Measurements from ENCODE around the gene CREG2.
A peak's percentile ranks its signal among the peaks of the same experiment; 100 is the strongest.

Gene CREG2

GRCh38 chr2:101410746-101411145 is 23.4 kb upstream of the CREG2 start:
- no peak overlapping the region for H3K4me3 ChIP-seq (ENCODE audit: low read depth, low read length)
- no peak for DNase-seq (ENCODE audit: low read depth)

DNA sequence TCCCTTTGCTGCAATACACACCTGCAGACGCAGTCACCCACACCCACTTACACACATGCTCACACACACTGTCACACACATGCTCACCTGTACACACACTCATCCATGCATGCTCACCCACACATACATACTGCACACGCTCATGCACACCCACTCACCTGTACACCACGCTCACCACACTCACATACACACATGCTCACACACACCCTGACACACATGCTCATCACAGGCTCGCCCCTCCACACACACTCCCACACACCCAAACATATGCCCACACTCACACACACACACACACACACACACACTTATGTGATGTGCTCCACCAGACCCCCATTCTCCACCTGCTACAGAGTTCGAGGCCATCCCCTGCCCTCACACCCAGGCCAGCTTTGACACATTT is 22.8 kb upstream of the CREG2 start:
- DNase-seq (ENCODE audit: low read depth), result no peak
- H3K4me3 ChIP-seq (ENCODE audit: low read depth, low read length), result no peak overlapping the region

DNA sequence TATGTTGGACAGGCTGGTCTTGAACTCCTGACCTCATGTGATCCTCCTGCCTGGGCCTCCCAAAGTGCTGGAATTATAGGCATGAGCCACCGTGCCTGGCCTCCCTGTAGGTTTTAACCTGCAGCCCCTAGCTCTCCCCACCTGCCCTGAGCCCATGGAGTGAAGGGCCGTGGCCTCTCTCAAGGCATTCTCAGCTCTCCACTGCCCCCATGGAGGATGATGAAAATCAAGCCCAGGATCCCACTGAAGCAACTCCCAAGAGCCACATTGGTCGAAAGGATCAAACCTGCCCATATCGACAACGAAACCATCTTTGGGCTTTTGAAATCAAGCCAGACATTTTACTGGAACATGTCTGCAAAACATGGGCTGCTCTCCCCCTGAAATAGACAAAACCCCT is 22.4 kb upstream of the CREG2 start:
- no peak for DNase-seq (ENCODE audit: low read depth)
- no peak overlapping the region for H3K4me3 ChIP-seq (ENCODE audit: low read depth, low read length)

GRCh38 chr2:101408925-101409324 is 21.6 kb upstream of the CREG2 start:
- no peak for DNase-seq (ENCODE audit: low read depth)
- no peak overlapping the region for H3K4me3 ChIP-seq (ENCODE audit: low read depth, low read length)

DNA sequence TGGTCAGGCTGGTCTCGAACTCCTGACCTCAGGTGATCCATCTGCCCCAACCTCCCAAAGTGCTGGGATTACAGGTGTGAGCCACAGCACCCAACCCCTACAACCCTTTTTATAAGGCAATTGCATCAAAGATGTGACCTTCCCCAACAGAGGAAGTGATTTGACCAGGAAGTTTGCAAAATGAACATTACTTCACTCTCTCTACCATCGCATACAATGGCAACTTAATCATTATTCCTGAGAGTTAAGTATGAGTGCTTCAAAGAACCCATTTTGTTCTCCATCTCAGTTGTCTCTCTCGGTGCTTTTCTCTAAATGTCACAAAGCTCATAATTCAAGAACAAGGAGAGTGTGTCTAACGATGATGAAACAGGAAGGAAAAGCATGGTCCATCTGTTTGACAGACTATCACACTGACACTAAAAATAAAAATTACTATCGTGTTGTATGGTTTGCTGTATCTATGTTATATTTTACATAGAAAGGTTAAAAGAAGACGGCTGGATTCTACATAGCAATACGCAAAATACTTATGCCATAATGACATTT is 18.1 kb upstream of the CREG2 start:
- H3K4me3 ChIP-seq (ENCODE audit: low read depth, low read length), result no peak overlapping the region
- no peak for DNase-seq (ENCODE audit: low read depth)

GRCh38 chr2:101403745-101404144 is 16.4 kb upstream of the CREG2 start:
- no peak for DNase-seq (ENCODE audit: low read depth)
- no peak overlapping the region for H3K4me3 ChIP-seq (ENCODE audit: low read depth, low read length)

DNA sequence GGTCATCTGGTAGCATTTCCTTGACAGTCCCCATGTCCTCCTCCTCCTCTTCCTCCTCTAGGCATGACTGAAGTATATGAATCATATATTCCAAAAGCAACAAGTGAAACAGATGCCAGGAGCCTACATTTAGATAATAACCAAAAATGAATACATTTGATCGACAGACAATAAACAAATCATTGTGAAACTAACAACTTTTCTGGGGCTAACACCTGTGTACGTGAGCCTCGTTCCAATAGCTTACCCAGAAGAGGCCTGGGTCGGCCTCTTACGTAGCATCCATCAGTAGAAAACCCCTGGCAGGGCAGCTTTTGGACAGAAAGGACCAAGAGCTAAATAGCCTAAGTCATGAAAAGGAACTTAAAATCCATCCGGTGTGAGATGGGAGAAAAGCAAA is 15.3 kb upstream of the CREG2 start:
- DNase-seq (ENCODE audit: low read depth), result no peak
- H3K4me3 ChIP-seq (ENCODE audit: low read depth, low read length), result no peak overlapping the region

DNA sequence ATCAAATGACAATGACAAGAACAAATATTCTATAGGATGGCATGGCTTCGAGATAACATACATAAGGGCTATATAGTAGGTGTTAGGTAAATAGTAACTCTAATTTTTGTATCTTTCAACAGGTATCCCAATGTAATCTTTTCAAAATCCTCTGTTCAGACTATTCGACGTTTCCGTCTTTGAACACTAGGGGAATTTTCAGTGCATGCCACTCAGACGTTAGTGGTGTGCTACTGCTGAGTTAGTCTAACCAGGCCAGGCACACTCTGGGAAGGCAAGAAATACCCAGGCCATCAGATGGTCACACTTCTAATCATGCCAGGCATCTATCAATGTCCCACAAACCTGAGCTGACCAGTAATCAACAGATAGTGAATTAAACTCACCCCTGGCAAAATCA is 14.6 kb upstream of the CREG2 start:
- H3K4me3 ChIP-seq (ENCODE audit: low read depth, low read length), result no peak overlapping the region
- DNase-seq (ENCODE audit: low read depth), result no peak

- no peak overlapping the region for H3K4me3 ChIP-seq (ENCODE audit: low read depth, low read length)
- no peak for DNase-seq (ENCODE audit: low read depth)
Observed at GRCh38 chr2:101401326-101401665, 14.0 kb upstream of the CREG2 start.

DNA sequence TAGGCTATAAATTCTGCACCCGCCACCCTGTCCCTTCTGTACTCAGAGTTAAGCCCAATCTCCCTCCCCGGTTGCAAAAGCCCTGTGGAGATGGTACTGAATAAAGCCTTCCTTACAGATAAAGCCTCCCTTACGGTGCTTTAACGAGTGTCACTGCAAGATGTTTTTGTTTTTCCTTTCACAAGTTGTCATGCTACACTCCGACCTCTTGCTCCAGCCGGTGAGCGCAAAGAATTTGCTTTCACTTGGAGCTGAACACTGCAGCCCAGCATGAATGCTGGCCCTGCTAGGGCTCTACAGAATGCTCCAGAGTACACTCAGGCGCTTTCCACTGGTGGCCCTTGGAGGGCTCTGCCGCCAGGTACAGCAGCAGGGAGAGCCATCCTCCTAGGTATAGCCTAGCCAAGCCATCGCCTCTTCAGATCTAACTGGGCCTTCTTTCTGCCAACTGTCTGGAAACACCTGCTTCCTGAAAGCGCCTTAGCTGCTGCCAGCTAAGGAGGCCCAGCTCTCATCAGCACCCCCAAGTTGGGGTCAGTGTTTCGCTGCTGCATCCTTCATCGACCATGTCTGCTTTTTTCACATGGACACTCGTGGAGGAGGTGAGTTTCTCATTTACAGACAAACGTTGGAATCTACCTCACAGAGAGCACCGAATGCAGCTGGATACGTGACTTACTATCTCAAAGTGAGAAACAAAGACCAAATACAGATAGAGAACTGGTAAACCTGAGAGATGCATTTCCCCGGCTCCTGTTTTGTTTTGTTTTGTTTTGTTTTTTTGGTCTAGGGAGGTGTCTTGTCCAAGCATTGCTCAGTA is 13.4 kb upstream of the CREG2 start:
- no peak overlapping the region for H3K4me3 ChIP-seq (ENCODE audit: low read depth, low read length)
- DNase-seq (ENCODE audit: low read depth), result no peak

DNA sequence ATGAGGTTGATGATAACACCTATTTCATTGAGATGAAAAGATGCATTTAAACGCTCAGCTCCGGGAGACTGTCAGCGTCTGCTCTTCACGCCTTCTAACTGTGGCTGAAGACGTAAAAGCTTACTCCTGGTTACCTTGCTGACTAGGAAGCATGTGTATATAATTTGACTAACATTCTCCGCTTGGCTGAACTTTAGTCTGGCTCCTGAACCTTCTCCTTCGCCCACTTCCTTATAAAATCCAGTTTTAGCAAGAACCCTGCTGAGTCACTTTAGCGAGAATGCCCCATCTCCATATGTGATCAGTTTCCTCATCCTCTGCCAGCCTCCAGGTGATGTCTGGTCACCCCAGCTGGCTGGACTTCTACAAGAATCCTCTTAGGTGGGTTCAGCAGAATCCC is 12.7 kb upstream of the CREG2 start:
- no peak overlapping the region for H3K4me3 ChIP-seq (ENCODE audit: low read depth, low read length)
- no peak for DNase-seq (ENCODE audit: low read depth)

- H3K4me3 ChIP-seq (ENCODE audit: low read depth, low read length), result no peak overlapping the region
- DNase-seq (ENCODE audit: low read depth), result no peak
Observed at GRCh38 chr2:101399021-101399799, 11.9 kb upstream of the CREG2 start.

DNA sequence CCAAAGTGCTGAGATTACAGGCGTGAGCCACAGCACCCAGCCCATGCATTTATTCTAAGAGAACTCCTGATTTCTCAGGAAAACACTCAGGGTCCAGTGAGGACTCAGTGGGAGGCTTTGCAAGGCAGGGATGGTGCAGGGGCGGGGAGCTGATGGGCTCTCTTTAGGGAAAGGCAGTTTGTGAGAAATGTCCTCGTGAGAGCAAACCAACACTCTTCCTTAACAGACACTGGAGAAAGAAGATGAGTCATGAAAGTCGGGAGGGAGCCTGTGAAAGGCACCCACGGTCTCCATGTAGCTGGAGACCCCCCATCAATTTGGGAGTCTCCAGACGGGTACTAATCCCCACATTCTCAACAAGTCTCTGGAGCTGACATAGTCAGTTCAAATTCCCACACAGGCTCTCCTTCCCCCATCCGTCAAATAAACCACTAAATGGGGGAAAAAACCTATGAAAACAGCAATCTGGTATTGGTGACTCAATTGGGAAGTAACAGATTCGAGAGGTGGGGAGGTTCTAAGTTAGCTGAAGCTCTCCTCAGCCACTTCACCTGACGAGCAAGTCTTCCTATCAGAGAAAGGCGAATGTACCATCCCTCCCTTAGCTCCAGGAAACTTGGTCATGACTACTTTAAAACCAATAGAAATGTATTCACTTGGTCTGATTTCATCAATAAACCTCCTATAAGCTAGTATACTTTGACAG is 11.0 kb upstream of the CREG2 start:
- no peak for DNase-seq (ENCODE audit: low read depth)
- no peak overlapping the region for H3K4me3 ChIP-seq (ENCODE audit: low read depth, low read length)

DNA sequence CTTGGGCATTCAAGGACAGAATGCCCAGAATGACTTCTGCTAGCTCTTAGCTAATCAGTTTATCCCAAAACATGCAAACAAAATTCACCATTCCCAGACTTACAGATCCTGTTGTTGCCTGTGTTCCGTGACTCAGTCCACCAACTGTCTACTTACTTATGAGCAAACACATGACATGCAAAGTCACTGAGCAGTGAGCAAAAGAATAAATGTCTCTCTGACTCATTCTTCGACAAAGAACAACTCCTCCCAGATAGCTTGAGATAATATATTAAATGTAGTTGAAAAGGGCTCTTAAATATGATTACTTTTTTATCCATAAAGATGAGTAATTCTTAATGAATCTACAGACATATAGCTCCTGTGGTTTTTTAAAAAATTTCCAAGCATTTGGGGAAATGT is 9.0 kb upstream of the CREG2 start:
- peak; percentile 80 for DNase-seq (ENCODE audit: low read depth)
- H3K4me3 ChIP-seq (ENCODE audit: low read depth, low read length), result no peak overlapping the region

DNA sequence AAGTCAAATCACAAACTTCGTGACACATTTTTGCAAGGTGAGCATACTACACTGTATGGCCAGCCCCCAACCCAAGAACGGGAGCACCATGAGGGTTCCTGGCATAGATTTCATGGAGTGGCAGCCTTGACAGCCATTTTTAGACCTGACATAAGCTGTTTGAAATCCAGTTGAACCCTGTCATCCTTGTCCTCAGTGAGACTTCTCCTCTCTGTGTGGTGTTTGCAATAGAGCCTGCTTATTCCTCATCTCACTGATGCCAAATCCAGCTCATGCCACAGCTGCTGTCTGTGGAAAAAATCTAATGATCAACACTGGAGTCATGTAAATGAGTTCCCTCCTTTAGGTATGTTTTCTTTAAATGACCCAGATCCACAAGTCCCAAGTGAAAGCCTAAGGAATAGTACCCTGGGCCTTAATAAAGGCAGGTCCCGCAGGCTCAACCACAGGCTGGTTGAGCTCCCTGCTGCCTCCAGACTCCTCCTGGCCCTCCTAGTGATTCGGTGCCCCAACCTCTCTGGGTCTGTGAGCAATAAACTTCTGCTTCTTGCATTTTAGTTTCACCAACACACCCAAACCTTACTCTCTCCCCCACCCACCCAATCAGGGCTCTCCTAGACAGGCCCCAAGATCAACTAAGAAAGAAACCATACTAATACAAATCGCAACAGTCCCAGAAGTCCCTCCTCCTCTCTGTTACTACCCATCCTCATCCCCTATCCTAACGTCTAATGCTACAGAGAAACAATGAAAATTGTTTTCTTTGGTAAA is 8.4 kb upstream of the CREG2 start:
- no peak overlapping the region for H3K4me3 ChIP-seq (ENCODE audit: low read depth, low read length)
- no peak for DNase-seq (ENCODE audit: low read depth)

- peak; percentile 71 for DNase-seq (ENCODE audit: low read depth)
- H3K4me3 ChIP-seq (ENCODE audit: low read depth, low read length), result no peak overlapping the region
Observed at GRCh38 chr2:101388232-101388631, 929 bp upstream of the CREG2 start.

DNA sequence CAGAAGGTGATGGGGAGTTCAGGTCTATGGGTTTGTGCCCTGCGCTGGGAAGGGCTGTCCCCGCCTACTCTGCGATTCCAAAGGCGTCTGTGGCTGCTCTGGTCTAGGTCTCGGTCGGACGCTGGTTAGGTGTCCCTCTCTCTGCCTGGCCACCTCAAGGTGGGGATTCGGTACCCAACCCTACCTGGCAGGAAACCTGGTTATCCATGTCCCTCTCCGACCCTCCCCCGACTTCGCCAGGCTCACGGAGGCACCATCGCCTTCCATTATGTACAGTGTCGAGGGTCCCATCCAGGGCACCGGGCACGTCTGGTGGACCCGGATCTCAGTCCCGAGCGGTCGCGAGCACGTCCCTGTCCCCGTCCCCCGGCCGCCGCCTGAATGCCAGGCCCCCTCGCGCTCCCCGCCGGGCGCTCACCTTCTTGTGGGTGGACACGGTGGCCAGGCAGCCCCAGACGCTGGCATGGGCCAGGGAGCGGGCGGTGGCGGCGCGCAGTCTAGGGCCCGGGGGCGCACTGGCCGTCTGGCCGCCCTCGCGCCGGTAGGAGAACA is 628 bp downstream of the CREG2 start:
- no peak for DNase-seq (ENCODE audit: low read depth)
- H3K4me3 ChIP-seq (ENCODE audit: low read depth, low read length), result peak overlapping the region; percentile 47

GRCh38 chr2:101383016-101383541 is 4.2 kb downstream of the CREG2 start:
- no peak overlapping the region for H3K4me3 ChIP-seq (ENCODE audit: low read depth, low read length)
- DNase-seq (ENCODE audit: low read depth), result no peak

- no peak for DNase-seq (ENCODE audit: low read depth)
Observed at GRCh38 chr2:101382442-101382841, 4.9 kb downstream of the CREG2 start.

More at GRCh38 chr2:101382442-101382841, 4.9 kb downstream of the CREG2 start:
- no peak overlapping the region for H3K4me3 ChIP-seq (ENCODE audit: low read depth, low read length)
